ENCODE data around the gene PVALB. TPM values are rescaled to one million over a fixed set of nuclear protein-coding genes. Genes with fewer than 3 reads are reported as not detected.

PVALB gene
- total and polyA plus RNA-seq, 9 of the 15 experiments (the other 6 are each of a cell fraction or from before 2014, with no cell fraction given), result not detected

GRCh38 chr22:36846271-36846670 lies 29.4 kb upstream of the PVALB start (continued):
- TF ChIP-seq, protein P1, sequence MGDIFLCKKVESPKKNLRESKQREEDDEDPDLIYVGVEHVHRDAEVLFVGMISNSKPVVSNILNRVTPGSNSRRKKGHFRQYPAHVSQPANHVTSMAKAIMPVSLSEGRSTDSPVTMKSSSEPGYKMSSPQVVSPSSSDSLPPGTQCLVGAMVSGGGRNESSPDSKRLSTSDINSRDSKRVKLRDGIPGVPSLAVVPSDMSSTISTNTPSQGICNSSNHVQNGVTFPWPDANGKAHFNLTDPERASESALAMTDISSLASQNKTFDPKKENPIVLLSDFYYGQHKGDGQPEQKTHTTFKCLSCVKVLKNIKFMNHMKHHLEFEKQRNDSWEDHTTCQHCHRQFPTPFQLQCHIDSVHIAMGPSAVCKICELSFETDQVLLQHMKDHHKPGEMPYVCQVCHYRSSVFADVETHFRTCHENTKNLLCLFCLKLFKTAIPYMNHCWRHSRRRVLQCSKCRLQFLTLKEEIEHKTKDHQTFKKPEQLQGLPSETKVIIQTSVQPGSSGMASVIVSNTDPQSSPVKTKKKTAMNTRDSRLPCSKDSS (IDR thresholded peaks at IDR 0.05; ENCODE audit: low read depth, partially characterized antibody), result no peak
- no peak for TF ChIP-seq RAD51 (IDR thresholded peaks at IDR 0.05; ENCODE audit: borderline replicate concordance, low read depth)
- TF ChIP-seq CHD2 (IDR thresholded peaks at IDR 0.05; ENCODE audit: low read depth, low read length), result no peak
- no peak for TF ChIP-seq SRSF3 (IDR thresholded peaks at IDR 0.05; ENCODE audit: insufficient read depth, low read length)
- TF ChIP-seq ZNF217 (CRISPR knock-in tag; IDR thresholded peaks at IDR 0.05), result no peak
- TF ChIP-seq CSDE1 (IDR thresholded peaks at IDR 0.05), result no peak
- no peak for TF ChIP-seq ZNF384 (IDR thresholded peaks at IDR 0.05; ENCODE audit: low read depth, low read length)
- no peak for TF ChIP-seq HOMEZ (CRISPR knock-in tag; IDR thresholded peaks at IDR 0.05)
- no peak for TF ChIP-seq ZFP30 (CRISPR knock-in tag; IDR thresholded peaks at IDR 0.05; ENCODE audit: borderline replicate concordance)
- no peak for TF ChIP-seq YY1 (IDR thresholded peaks at IDR 0.05; ENCODE audit: borderline replicate concordance in 1 of 3, control insufficient read depth in 1 of 3, extremely low read depth in 1 of 3, insufficient read depth in 3 of 3, insufficient read length in 1 of 3, insufficient replicate concordance in 2 of 3, low read depth in 1 of 3, low read length in 2 of 3)
- no peak for TF ChIP-seq OTX1 (CRISPR knock-in tag; IDR thresholded peaks at IDR 0.05)
- no peak for TF ChIP-seq ADNP (tag; IDR thresholded peaks at IDR 0.05)
- TF ChIP-seq CBFA2T3 (IDR thresholded peaks at IDR 0.05), result peak; percentile 80
- no peak for TF ChIP-seq HMGN3 (IDR thresholded peaks at IDR 0.05; ENCODE audit: borderline replicate concordance, extremely low read depth, insufficient read length, low read depth, low read length)
- TF ChIP-seq CHCHD3 (CRISPR knock-in tag; IDR thresholded peaks at IDR 0.05), result no peak
- no peak for TF ChIP-seq ESRRB (CRISPR knock-in tag; IDR thresholded peaks at IDR 0.05; ENCODE audit: borderline replicate concordance)
- peak; percentile 66 for TF ChIP-seq TCF3 (CRISPR knock-in tag; IDR thresholded peaks at IDR 0.05)
- no peak for TF ChIP-seq ZNF589 (CRISPR knock-in tag; IDR thresholded peaks at IDR 0.05; ENCODE audit: low read depth)
- no peak for TF ChIP-seq RFX7 (CRISPR knock-in tag; IDR thresholded peaks at IDR 0.05)
- TF ChIP-seq TBP (optimal IDR thresholded peaks at IDR 0.05; ENCODE audit: low read depth, low read length), result no peak
- 0 out of 2 replicates have a peak, but pooled peaks have one; percentile 32 for TF ChIP-seq STAT5A (IDR thresholded peaks at IDR 0.05; ENCODE audit: borderline replicate concordance, low read length)
- no peak for TF ChIP-seq CTCF (IDR thresholded peaks at IDR 0.05 in 2 of 3, conservative IDR thresholded peaks at IDR 0.05 in 1 of 3; ENCODE audit: insufficient read depth in 2 of 3, low read depth in 1 of 3, low read length in 3 of 3)
- TF ChIP-seq ZNF165 (CRISPR knock-in tag; IDR thresholded peaks at IDR 0.05; ENCODE audit: borderline replicate concordance), result no peak
- TF ChIP-seq ZNF121 (CRISPR knock-in tag; conservative IDR thresholded peaks at IDR 0.05), result no peak
- no peak for TF ChIP-seq ZFP36 (IDR thresholded peaks at IDR 0.05; ENCODE audit: low read depth, low read length, partially characterized antibody)
- TF ChIP-seq KAT7 (CRISPR knock-in tag; IDR thresholded peaks at IDR 0.05; ENCODE audit: borderline replicate concordance), result no peak

Measured in K562 (cell line).